ENCODE measurements around the gene ITSN2.

DNA sequence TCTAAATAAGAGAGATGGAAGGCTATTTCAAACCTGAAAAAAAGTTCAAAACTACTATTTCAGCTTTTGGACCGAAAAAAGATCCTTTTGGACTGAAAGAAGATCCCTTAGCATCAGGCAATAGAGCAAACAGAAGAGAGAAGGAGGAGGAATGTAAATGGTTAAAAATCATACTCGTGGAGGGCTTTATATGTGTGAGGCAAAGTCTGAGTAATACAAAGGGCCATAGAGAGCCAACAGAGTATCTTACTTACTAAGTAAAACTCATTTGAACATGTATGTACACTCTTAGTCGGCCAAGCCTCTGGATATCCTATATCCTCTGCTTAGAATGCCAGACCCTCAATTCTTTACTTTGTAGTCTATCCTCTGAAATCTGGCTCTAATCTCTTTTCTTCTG, 55.7 kb downstream of the ITSN2 start:
- TF ChIP-seq POLR2AphosphoS5 (IDR thresholded peaks at IDR 0.05; ENCODE audit: low read depth, low read length) = no peak
- TF ChIP-seq, protein P1, sequence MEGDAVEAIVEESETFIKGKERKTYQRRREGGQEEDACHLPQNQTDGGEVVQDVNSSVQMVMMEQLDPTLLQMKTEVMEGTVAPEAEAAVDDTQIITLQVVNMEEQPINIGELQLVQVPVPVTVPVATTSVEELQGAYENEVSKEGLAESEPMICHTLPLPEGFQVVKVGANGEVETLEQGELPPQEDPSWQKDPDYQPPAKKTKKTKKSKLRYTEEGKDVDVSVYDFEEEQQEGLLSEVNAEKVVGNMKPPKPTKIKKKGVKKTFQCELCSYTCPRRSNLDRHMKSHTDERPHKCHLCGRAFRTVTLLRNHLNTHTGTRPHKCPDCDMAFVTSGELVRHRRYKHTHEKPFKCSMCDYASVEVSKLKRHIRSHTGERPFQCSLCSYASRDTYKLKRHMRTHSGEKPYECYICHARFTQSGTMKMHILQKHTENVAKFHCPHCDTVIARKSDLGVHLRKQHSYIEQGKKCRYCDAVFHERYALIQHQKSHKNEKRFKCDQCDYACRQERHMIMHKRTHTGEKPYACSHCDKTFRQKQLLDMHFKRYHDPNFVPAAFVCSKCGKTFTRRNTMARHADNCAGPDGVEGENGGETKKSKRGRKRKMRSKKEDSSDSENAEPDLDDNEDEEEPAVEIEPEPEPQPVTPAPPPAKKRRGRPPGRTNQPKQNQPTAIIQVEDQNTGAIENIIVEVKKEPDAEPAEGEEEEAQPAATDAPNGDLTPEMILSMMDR (IDR thresholded peaks at IDR 0.05 in 2 of 3, conservative IDR thresholded peaks at IDR 0.05 in 1 of 3; ENCODE audit: borderline replicate concordance in 1 of 3, insufficient read depth in 1 of 3, low read depth in 2 of 3, low read length in 2 of 3) = no peak
- TF ChIP-seq, protein P2, sequence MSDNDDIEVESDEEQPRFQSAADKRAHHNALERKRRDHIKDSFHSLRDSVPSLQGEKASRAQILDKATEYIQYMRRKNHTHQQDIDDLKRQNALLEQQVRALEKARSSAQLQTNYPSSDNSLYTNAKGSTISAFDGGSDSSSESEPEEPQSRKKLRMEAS (IDR thresholded peaks at IDR 0.05) = no peak
- TF ChIP-seq, protein P3, sequence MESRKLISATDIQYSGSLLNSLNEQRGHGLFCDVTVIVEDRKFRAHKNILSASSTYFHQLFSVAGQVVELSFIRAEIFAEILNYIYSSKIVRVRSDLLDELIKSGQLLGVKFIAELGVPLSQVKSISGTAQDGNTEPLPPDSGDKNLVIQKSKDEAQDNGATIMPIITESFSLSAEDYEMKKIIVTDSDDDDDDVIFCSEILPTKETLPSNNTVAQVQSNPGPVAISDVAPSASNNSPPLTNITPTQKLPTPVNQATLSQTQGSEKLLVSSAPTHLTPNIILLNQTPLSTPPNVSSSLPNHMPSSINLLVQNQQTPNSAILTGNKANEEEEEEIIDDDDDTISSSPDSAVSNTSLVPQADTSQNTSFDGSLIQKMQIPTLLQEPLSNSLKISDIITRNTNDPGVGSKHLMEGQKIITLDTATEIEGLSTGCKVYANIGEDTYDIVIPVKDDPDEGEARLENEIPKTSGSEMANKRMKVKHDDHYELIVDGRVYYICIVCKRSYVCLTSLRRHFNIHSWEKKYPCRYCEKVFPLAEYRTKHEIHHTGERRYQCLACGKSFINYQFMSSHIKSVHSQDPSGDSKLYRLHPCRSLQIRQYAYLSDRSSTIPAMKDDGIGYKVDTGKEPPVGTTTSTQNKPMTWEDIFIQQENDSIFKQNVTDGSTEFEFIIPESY (IDR thresholded peaks at IDR 0.05; ENCODE audit: extremely low read depth, insufficient replicate concordance, low read length) = no peak
- no peak for TF ChIP-seq YY1 (IDR thresholded peaks at IDR 0.05; ENCODE audit: extremely low read depth, insufficient replicate concordance, low read depth, low read length)
- TF ChIP-seq POLR2A (IDR thresholded peaks at IDR 0.05; ENCODE audit: borderline replicate concordance, extremely low read depth, insufficient read depth, insufficient read length) = no peak
- TF ChIP-seq CEBPB (IDR thresholded peaks at IDR 0.05; ENCODE audit: low read depth) = no peak
- TF ChIP-seq, protein P4, sequence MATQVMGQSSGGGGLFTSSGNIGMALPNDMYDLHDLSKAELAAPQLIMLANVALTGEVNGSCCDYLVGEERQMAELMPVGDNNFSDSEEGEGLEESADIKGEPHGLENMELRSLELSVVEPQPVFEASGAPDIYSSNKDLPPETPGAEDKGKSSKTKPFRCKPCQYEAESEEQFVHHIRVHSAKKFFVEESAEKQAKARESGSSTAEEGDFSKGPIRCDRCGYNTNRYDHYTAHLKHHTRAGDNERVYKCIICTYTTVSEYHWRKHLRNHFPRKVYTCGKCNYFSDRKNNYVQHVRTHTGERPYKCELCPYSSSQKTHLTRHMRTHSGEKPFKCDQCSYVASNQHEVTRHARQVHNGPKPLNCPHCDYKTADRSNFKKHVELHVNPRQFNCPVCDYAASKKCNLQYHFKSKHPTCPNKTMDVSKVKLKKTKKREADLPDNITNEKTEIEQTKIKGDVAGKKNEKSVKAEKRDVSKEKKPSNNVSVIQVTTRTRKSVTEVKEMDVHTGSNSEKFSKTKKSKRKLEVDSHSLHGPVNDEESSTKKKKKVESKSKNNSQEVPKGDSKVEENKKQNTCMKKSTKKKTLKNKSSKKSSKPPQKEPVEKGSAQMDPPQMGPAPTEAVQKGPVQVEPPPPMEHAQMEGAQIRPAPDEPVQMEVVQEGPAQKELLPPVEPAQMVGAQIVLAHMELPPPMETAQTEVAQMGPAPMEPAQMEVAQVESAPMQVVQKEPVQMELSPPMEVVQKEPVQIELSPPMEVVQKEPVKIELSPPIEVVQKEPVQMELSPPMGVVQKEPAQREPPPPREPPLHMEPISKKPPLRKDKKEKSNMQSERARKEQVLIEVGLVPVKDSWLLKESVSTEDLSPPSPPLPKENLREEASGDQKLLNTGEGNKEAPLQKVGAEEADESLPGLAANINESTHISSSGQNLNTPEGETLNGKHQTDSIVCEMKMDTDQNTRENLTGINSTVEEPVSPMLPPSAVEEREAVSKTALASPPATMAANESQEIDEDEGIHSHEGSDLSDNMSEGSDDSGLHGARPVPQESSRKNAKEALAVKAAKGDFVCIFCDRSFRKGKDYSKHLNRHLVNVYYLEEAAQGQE (IDR thresholded peaks at IDR 0.05; ENCODE audit: low read depth) = no peak
- no peak for TF ChIP-seq EZH2 (IDR thresholded peaks at IDR 0.05)
- TF ChIP-seq EZH2phosphoT487 (IDR thresholded peaks at IDR 0.05; ENCODE audit: borderline replicate concordance) = no peak
- no peak for TF ChIP-seq SP1 (IDR thresholded peaks at IDR 0.05; ENCODE audit: low read depth)

Data from HCT116 (cell line).